NOMO-1 treated with dmso at 0.1 percent for 144 hours (cell line): ENCODE data around the gene GTF2F2.

Source experiments
- DNase-seq: peaks from one replicate; lab custom pipeline; 2025; ENCODE audit not compliant: unreplicated experiment; lab: John Stamatoyannopoulos, UW

GTF2F2 gene

GRCh38 chr13:45299194-45299593, 178.9 kb downstream of the GTF2F2 start:
- no peak for DNase-seq

- DNase-seq: no peak
Measured at GRCh38 chr13:45300190-45300985, 180.1 kb downstream of the GTF2F2 start.

- DNase-seq: no peak
Measured at GRCh38 chr13:45301263-45301662, 181.0 kb downstream of the GTF2F2 start.

- no peak for DNase-seq
Measured at GRCh38 chr13:45302507-45302906, 182.2 kb downstream of the GTF2F2 start.

GRCh38 chr13:45303026-45303425, 182.7 kb downstream of the GTF2F2 start:
- no peak for DNase-seq

GRCh38 chr13:45303866-45304265, 183.6 kb downstream of the GTF2F2 start:
- no peak for DNase-seq

GRCh38 chr13:45305079-45305478, 184.8 kb downstream of the GTF2F2 start:
- DNase-seq: no peak

GRCh38 chr13:45306966-45307365, 186.7 kb downstream of the GTF2F2 start:
- no peak for DNase-seq

GRCh38 chr13:45310341-45311131, 190.2 kb downstream of the GTF2F2 start:
- no peak for DNase-seq

GRCh38 chr13:45314822-45315221, 194.5 kb downstream of the GTF2F2 start:
- DNase-seq: no peak

- DNase-seq: no peak
Measured at GRCh38 chr13:45315520-45316167, 195.3 kb downstream of the GTF2F2 start.

- no peak for DNase-seq
Measured at GRCh38 chr13:45316338-45316737, 196.0 kb downstream of the GTF2F2 start.

GRCh38 chr13:45316996-45317395, 196.7 kb downstream of the GTF2F2 start:
- no peak for DNase-seq

- DNase-seq: peak; percentile 48
Measured at GRCh38 chr13:45320876-45321629, 200.7 kb downstream of the GTF2F2 start.

- no peak for DNase-seq
Measured at GRCh38 chr13:45325806-45326205, 205.5 kb downstream of the GTF2F2 start.

GRCh38 chr13:45327253-45327955, 207.1 kb downstream of the GTF2F2 start:
- DNase-seq: no peak

GRCh38 chr13:45328661-45329111, 208.4 kb downstream of the GTF2F2 start:
- DNase-seq: no peak

GRCh38 chr13:45331123-45331619, 210.9 kb downstream of the GTF2F2 start:
- DNase-seq: no peak

GRCh38 chr13:45331692-45332035, 211.4 kb downstream of the GTF2F2 start:
- DNase-seq: no peak
